ENCODE measurements around the gene TNF.
"Not testable (repeated sequence)": the region's sequence is repeated elsewhere in the genome, so short reads cannot be mapped to it uniquely, and the experiment has no call there.

The TNF gene

DNA sequence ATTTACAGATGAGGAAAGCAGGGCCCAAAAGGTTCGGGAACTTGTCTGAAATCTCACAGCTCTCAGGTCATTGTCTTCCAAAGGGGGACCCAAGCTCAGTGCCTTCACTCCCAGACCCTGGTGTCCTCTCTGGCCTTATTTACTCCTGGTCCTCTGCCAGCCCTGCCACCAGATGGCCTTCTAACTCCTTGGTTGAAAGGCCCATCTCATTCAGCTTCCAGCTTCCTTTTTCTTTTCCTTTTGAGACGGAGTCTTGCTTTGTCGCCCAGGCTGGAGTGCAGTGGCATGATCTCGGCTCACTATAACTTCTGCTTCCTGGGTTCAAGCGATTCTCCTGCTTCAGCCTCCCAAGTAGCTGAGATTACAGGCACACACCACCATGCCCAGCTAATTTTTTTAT, 24.0 kb upstream of the TNF start:
- not testable (repeated sequence) for H3K9me2 ChIP-seq (replicated peaks; ENCODE audit: control insufficient read depth, low read length); H3K79me2 ChIP-seq (ENCODE audit: control insufficient read depth, low read length); H3K4me2 ChIP-seq (ENCODE audit: low read length); H4K20me1 ChIP-seq (ENCODE audit: control insufficient read depth, insufficient read depth, low read depth, low read length); H3K27me3 ChIP-seq (ENCODE audit: control insufficient read depth, low read length); H3K27ac ChIP-seq (ENCODE audit: low read depth, low read length); H3K9me3 ChIP-seq (ENCODE audit: control insufficient read depth, insufficient read depth, low read length); H3K4me3 ChIP-seq (ENCODE audit: low read length)
- Histone ChIP-seq H3K36me3 (ENCODE audit: control insufficient read depth, low read length) (peaks cover 18% of the 10 kb centered on the region), H3K4me1 (ENCODE audit: control insufficient read depth, low read length) (peaks cover 49% of the 10 kb centered on the region), H3F3A (ENCODE audit: control insufficient read depth, insufficient read depth) (peaks cover 18% of the 10 kb centered on the region)
- TF ChIP-seq, protein P1, sequence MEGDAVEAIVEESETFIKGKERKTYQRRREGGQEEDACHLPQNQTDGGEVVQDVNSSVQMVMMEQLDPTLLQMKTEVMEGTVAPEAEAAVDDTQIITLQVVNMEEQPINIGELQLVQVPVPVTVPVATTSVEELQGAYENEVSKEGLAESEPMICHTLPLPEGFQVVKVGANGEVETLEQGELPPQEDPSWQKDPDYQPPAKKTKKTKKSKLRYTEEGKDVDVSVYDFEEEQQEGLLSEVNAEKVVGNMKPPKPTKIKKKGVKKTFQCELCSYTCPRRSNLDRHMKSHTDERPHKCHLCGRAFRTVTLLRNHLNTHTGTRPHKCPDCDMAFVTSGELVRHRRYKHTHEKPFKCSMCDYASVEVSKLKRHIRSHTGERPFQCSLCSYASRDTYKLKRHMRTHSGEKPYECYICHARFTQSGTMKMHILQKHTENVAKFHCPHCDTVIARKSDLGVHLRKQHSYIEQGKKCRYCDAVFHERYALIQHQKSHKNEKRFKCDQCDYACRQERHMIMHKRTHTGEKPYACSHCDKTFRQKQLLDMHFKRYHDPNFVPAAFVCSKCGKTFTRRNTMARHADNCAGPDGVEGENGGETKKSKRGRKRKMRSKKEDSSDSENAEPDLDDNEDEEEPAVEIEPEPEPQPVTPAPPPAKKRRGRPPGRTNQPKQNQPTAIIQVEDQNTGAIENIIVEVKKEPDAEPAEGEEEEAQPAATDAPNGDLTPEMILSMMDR (IDR thresholded peaks at IDR 0.05; ENCODE audit: low read depth, low read length, poor library complexity, severe bottlenecking), result peak; percentile 64

DNA sequence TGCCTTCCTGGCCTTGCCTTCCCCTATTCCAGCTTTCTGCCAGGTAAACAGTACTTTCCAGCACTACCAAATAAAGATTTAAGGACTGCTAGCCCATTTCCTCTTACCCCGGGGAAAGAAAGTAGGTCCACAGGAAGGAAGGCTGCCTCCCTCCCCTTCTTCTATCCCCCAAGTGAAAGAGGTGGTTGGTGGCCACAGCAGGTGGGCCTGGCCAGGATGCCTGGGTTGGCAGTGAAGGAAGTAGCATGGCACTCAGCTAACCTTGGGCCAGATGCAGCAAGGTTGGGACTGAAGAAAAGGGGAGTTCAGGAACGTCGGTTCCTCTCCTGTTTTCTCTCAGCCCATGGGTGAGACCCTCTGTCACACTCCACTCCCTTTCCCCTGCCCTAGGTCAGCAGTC, 19.1 kb upstream of the TNF start:
- Histone ChIP-seq H3F3A (ENCODE audit: control insufficient read depth, insufficient read depth) (peaks cover 22% of the 10 kb centered on the region), H3K27ac (ENCODE audit: low read depth, low read length) (no peak overlapping the region), H3K4me2 (ENCODE audit: low read length) (no peak overlapping the region), H3K27me3 (ENCODE audit: control insufficient read depth, low read length) (no peaks in the 10 kb centered on the region), H3K4me3 (ENCODE audit: low read length) (no peak overlapping the region), H3K9me3 (ENCODE audit: control insufficient read depth, insufficient read depth, low read length) (no peaks in the 10 kb centered on the region), H3K79me2 (ENCODE audit: control insufficient read depth, low read length) (no peaks in the 10 kb centered on the region), H3K4me1 (ENCODE audit: control insufficient read depth, low read length) (peaks cover 57% of the 10 kb centered on the region), H4K20me1 (ENCODE audit: control insufficient read depth, insufficient read depth, low read depth, low read length) (no peaks in the 10 kb centered on the region), H3K9me2 (replicated peaks; ENCODE audit: control insufficient read depth, low read length) (no peaks in the 10 kb centered on the region), H3K36me3 (ENCODE audit: control insufficient read depth, low read length) (peaks cover 30% of the 10 kb centered on the region)
- TF ChIP-seq EZH2phosphoT487 (IDR thresholded peaks at IDR 0.05; ENCODE audit: borderline replicate concordance, low read length), result no peak
- TF ChIP-seq, protein P1 (IDR thresholded peaks at IDR 0.05; ENCODE audit: low read depth, low read length, poor library complexity, severe bottlenecking), result no peak

DNA sequence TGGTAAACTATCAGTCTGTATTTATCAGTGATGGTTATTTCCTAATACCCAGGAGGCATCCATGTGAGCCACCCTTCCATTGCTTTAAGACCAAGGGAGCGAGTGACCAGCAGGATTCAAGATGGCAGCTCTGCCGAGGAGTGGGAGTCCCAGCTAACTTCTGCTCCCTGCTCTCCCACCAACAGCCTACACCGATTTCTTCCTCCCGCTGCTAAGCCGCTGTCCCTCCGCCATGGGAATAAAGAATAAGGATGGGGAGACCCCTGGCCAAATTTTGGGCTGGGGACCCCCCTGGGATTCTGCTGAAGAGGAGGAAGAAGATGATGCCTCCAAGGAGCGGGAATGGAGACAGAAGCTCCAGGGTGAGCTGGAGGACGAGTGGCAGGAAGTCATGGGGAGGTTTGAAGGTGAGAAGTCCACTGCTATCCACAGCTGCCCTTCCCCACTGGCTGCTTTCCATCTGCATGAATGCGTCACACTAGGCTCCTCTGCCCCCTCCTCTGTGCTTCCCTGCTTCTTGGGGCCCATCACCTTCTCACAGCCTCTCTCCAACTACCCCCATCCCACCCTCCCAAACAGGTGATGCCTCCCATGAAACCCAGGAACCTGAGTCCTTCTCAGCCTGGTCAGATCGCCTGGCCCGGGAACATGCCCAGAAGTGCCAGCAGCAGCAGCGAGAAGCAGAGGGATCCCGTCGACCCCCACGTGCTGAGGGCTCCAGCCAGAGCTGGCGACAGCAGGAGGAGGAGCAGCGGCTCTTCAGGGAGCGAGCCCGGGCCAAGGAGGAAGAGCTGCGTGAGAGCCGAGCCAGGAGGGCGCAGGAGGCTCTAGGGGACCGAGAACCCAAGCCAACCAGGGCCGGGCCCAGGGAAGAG, 17.7 kb upstream of the TNF start:
- no peaks in the 10 kb centered on the region for H4K20me1 ChIP-seq (ENCODE audit: control insufficient read depth, insufficient read depth, low read depth, low read length)
- no peaks in the 10 kb centered on the region for H3K9me2 ChIP-seq (replicated peaks; ENCODE audit: control insufficient read depth, low read length)
- no peak for TF ChIP-seq EZH2phosphoT487 (IDR thresholded peaks at IDR 0.05; ENCODE audit: borderline replicate concordance, low read length)
- TF ChIP-seq, protein P1 (IDR thresholded peaks at IDR 0.05; ENCODE audit: low read depth, low read length, poor library complexity, severe bottlenecking), result no peak
- no peaks in the 10 kb centered on the region for H3K9me3 ChIP-seq (ENCODE audit: control insufficient read depth, insufficient read depth, low read length)
- peaks cover 67% of the 10 kb centered on the region for H3K4me1 ChIP-seq (ENCODE audit: control insufficient read depth, low read length)
- no peaks in the 10 kb centered on the region for H3K79me2 ChIP-seq (ENCODE audit: control insufficient read depth, low read length)
- H3F3A ChIP-seq (ENCODE audit: control insufficient read depth, insufficient read depth), result peaks cover 22% of the 10 kb centered on the region
- H3K27me3 ChIP-seq (ENCODE audit: control insufficient read depth, low read length), result peaks cover 5% of the 10 kb centered on the region; the same call in 1 of the 2 replicates
- peak overlapping the region; percentile 79 for H3K4me2 ChIP-seq (ENCODE audit: low read length)
- H3K36me3 ChIP-seq (ENCODE audit: control insufficient read depth, low read length), result peaks cover 30% of the 10 kb centered on the region
- H3K27ac ChIP-seq (ENCODE audit: low read depth, low read length), result peak overlapping the region; percentile 85
- peak overlapping the region; percentile 64 for H3K4me3 ChIP-seq (ENCODE audit: low read length)
